PFSK-1 (cell line): ENCODE data around the gene HK1.

Source experiments
- FOXP2 ChIP-seq: optimal IDR thresholded peaks from 2 replicates; pipeline ENCODE3; 2011; ENCODE audit warnings: borderline replicate concordance, control low read depth, inconsistent platforms; ENCODE audit not compliant: insufficient read depth; ENCODE audit errors: extremely low read length, extremely low read depth
- POLR2AphosphoS5 ChIP-seq: IDR thresholded peaks from 2 replicates; pipeline ENCODE4 v1.6.1; 2012; ENCODE audit warnings: low read depth, mild to moderate bottlenecking, control low read depth, low read length, moderate library complexity
- REST ChIP-seq, 2 experiments: IDR thresholded peaks; 2 replicates each; pipeline versions ENCODE4 v1.6.1 to v1.8.0; 2011 to 2012; ENCODE audit warnings: low read depth in 2 of 2, low read length in 2 of 2, control low read depth in 1 of 2, inconsistent platforms in 1 of 2, mild to moderate bottlenecking in 1 of 2, moderate library complexity in 1 of 2; ENCODE audit not compliant: insufficient read depth in 1 of 2
- SIN3A ChIP-seq: IDR thresholded peaks from 2 replicates; pipeline ENCODE4 v1.6.1; 2012; ENCODE audit warnings: mild to moderate bottlenecking, low read length, moderate library complexity, borderline replicate concordance; ENCODE audit not compliant: insufficient read depth
- TAF1 ChIP-seq: IDR thresholded peaks from 2 replicates; pipeline ENCODE4 v1.6.1; 2012; ENCODE audit warnings: low read length, control low read depth, borderline replicate concordance; ENCODE audit not compliant: insufficient read depth

HK1 gene

GRCh38 chr10:69242040-69242851 lies 36.0 kb upstream of the HK1 start:
- TF ChIP-seq FOXP2 (no peak), POLR2AphosphoS5 (no peak), TAF1 (no peak), SIN3A (no peak), REST (IDR thresholded peaks at IDR 0.05; ENCODE audit: insufficient read depth in 1 of 2, low read depth in 2 of 2, low read length in 2 of 2) (no peak)

GRCh38 chr10:69242852-69243212 lies 35.5 kb upstream of the HK1 start:
- TF ChIP-seq TAF1 (no peak), REST (IDR thresholded peaks at IDR 0.05; ENCODE audit: insufficient read depth in 1 of 2, low read depth in 2 of 2, low read length in 2 of 2) (no peak), SIN3A (no peak), POLR2AphosphoS5 (no peak), FOXP2 (no peak)

- TF ChIP-seq REST (IDR thresholded peaks at IDR 0.05; ENCODE audit: insufficient read depth in 1 of 2, low read depth in 2 of 2, low read length in 2 of 2) (no peak), POLR2AphosphoS5 (no peak), FOXP2 (no peak), SIN3A (no peak), TAF1 (no peak)
Observed at GRCh38 chr10:69243817-69244216, 34.5 kb upstream of the HK1 start.

GRCh38 chr10:69246036-69246435 lies 32.3 kb upstream of the HK1 start:
- TF ChIP-seq FOXP2: no peak
- no peak for TF ChIP-seq TAF1
- no peak for TF ChIP-seq REST (IDR thresholded peaks at IDR 0.05; ENCODE audit: insufficient read depth in 1 of 2, low read depth in 2 of 2, low read length in 2 of 2)
- TF ChIP-seq SIN3A: no peak
- no peak for TF ChIP-seq POLR2AphosphoS5
